ENCODE results near the gene TSPAN14. TPM values are rescaled to one million over a fixed set of nuclear protein-coding genes. Genes with fewer than 3 reads are reported as not detected.

The TSPAN14 gene
- total and polyA plus RNA-seq, 10 of the 15 experiments (the other 5 are each of a cell fraction or from before 2014, with no cell fraction given), result 2.5 to 31.7 (median 17.9) TPM

- TF ChIP-seq, protein P1, sequence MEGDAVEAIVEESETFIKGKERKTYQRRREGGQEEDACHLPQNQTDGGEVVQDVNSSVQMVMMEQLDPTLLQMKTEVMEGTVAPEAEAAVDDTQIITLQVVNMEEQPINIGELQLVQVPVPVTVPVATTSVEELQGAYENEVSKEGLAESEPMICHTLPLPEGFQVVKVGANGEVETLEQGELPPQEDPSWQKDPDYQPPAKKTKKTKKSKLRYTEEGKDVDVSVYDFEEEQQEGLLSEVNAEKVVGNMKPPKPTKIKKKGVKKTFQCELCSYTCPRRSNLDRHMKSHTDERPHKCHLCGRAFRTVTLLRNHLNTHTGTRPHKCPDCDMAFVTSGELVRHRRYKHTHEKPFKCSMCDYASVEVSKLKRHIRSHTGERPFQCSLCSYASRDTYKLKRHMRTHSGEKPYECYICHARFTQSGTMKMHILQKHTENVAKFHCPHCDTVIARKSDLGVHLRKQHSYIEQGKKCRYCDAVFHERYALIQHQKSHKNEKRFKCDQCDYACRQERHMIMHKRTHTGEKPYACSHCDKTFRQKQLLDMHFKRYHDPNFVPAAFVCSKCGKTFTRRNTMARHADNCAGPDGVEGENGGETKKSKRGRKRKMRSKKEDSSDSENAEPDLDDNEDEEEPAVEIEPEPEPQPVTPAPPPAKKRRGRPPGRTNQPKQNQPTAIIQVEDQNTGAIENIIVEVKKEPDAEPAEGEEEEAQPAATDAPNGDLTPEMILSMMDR (IDR thresholded peaks at IDR 0.05 in 2 of 3, conservative IDR thresholded peaks at IDR 0.05 in 1 of 3; ENCODE audit: control insufficient read depth in 2 of 3, extremely low read depth in 1 of 3, insufficient read depth in 1 of 3, low read depth in 3 of 3, low read length in 3 of 3), result no peak
- no peak for TF ChIP-seq EP300 (IDR thresholded peaks at IDR 0.05; ENCODE audit: borderline replicate concordance in 1 of 2, control insufficient read depth in 1 of 2, low read depth in 2 of 2, low read length in 2 of 2)
- TF ChIP-seq YY1 (IDR thresholded peaks at IDR 0.05; ENCODE audit: low read depth, low read length), result no peak
Measured at GRCh38 chr10:80412486-80412885, 41.6 kb upstream of the TSPAN14 start (continued).

GRCh38 chr10:80413271-80413996 is 40.7 kb upstream of the TSPAN14 start:
- H3K9me3 ChIP-seq (replicated peaks; ENCODE audit: control insufficient read depth, insufficient read depth, low read length), result no peaks in the 10 kb centered on the region
- POLR2A ChIA-PET, result interaction anchor here (1.1 kb wide), 1 partner anchor 25 kb away, joined by 3 read pairs; no protein-coding TSS in a partner anchor
- H3K79me2 ChIP-seq (ENCODE audit: control insufficient read depth, insufficient read depth, low read length), result no peaks in the 10 kb centered on the region
- H3K9ac ChIP-seq (ENCODE audit: control insufficient read depth, insufficient read depth, low read length), result no peak overlapping the region
- intact Hi-C loops (cut with micrococcal nuclease; ENCODE audit: unreplicated experiment), result no loop called here
- FAIRE-seq (no peak), ATAC-seq (no peak), DNase-seq (ENCODE audit: low read depth, low spot score) (no peak)
- no peaks in the 10 kb centered on the region for H4K20me1 ChIP-seq (ENCODE audit: control insufficient read depth, insufficient read depth)
- H3K27me3 ChIP-seq (replicated peaks in 1 of 2; ENCODE audit: control insufficient read depth in 2 of 2, insufficient read depth in 2 of 2, low read length in 1 of 2), result no peaks in the 10 kb centered on the region; a peak in 1 of 4 replicates
- in situ Hi-C loops (cut with MboI), result no loop called here
- H3K4me2 ChIP-seq (ENCODE audit: control insufficient read depth, insufficient read depth), result no peak overlapping the region
- 69% methylated on average over 12 of the region's 12 CpGs for WGBS (ENCODE audit: insufficient coverage, insufficient replicate concordance, low lambda C conversion rate, missing lambda C conversion rate)
- H3K4me1 ChIP-seq (ENCODE audit: control insufficient read depth, insufficient read depth, low read length), result no peaks in the 10 kb centered on the region
- TF ChIP-seq ATF7 (IDR thresholded peaks at IDR 0.05; ENCODE audit: low read depth) (no peak), ESRRA (IDR thresholded peaks at IDR 0.05; ENCODE audit: low read length) (no peak), SIN3A (IDR thresholded peaks at IDR 0.05; ENCODE audit: low read depth, low read length) (no peak), IKZF1 (conservative IDR thresholded peaks at IDR 0.05) (no peak), CBX5 (IDR thresholded peaks at IDR 0.05; ENCODE audit: low read depth) (no peak), WRNIP1 (IDR thresholded peaks at IDR 0.05; ENCODE audit: borderline replicate concordance, low read depth, low read length) (no peak), BCLAF1 (IDR thresholded peaks at IDR 0.05) (no peak), RUNX3 (IDR thresholded peaks at IDR 0.05; ENCODE audit: low read length) (no peak), NR2C2 (IDR thresholded peaks at IDR 0.05; ENCODE audit: borderline replicate concordance, control insufficient read depth, insufficient read length, low read depth) (no peak)
- TF ChIP-seq, protein P2, sequence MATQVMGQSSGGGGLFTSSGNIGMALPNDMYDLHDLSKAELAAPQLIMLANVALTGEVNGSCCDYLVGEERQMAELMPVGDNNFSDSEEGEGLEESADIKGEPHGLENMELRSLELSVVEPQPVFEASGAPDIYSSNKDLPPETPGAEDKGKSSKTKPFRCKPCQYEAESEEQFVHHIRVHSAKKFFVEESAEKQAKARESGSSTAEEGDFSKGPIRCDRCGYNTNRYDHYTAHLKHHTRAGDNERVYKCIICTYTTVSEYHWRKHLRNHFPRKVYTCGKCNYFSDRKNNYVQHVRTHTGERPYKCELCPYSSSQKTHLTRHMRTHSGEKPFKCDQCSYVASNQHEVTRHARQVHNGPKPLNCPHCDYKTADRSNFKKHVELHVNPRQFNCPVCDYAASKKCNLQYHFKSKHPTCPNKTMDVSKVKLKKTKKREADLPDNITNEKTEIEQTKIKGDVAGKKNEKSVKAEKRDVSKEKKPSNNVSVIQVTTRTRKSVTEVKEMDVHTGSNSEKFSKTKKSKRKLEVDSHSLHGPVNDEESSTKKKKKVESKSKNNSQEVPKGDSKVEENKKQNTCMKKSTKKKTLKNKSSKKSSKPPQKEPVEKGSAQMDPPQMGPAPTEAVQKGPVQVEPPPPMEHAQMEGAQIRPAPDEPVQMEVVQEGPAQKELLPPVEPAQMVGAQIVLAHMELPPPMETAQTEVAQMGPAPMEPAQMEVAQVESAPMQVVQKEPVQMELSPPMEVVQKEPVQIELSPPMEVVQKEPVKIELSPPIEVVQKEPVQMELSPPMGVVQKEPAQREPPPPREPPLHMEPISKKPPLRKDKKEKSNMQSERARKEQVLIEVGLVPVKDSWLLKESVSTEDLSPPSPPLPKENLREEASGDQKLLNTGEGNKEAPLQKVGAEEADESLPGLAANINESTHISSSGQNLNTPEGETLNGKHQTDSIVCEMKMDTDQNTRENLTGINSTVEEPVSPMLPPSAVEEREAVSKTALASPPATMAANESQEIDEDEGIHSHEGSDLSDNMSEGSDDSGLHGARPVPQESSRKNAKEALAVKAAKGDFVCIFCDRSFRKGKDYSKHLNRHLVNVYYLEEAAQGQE (IDR thresholded peaks at IDR 0.05; ENCODE audit: low read depth, low read length), result no peak
- H3K27ac ChIP-seq (ENCODE audit: control insufficient read depth, insufficient read depth), result no peak overlapping the region
- SMC1A ChIA-PET (ENCODE audit: uncharacterized antibody, unreplicated experiment), result interaction anchor here (0.8 kb wide), 1 partner anchor 30 kb away, joined by 3 read pairs; no protein-coding TSS in a partner anchor
- no peak overlapping the region for H3K4me3 ChIP-seq
- CTCF ChIA-PET, result interaction anchor here (0.8 to 1.5 kb wide), 2 partner anchors 9 to 31 kb away, joined by 3 read pairs; no protein-coding TSS in a partner anchor
- H3K36me3 ChIP-seq (ENCODE audit: control insufficient read depth in 2 of 2, insufficient read depth in 2 of 2, low read length in 1 of 2), result no peaks in the 10 kb centered on the region
- BruUV-seq (replicated peaks), result no TSS peak
- RAD21 ChIA-PET (ENCODE audit: unreplicated experiment), result no interaction called here
- no peak overlapping the region for H2AFZ ChIP-seq (ENCODE audit: control insufficient read depth, low read depth, low read length)
